HUDEP-2 (cell line): ENCODE measurements around the gene XPR1.

Experiments
- DNase-seq, 76 experiments: peaks; one replicate each; lab custom pipeline; 2025; ENCODE audit not compliant: unreplicated experiment in 76 of 76; lab: John Stamatoyannopoulos, UW

The XPR1 gene

GRCh38 chr1:180614730-180615129, 17.1 kb upstream of the XPR1 start:
- no peak for DNase-seq

GRCh38 chr1:180615493-180616290, 16.1 kb upstream of the XPR1 start:
- no peak for DNase-seq

- DNase-seq = no peak
Observed at GRCh38 chr1:180616439-180616838, 15.4 kb upstream of the XPR1 start.

- DNase-seq = no peak
Observed at GRCh38 chr1:180617774-180618395, 13.9 kb upstream of the XPR1 start.

- no peak for DNase-seq
Observed at GRCh38 chr1:180620581-180620980, 11.2 kb upstream of the XPR1 start.

GRCh38 chr1:180622658-180623508, 8.9 kb upstream of the XPR1 start:
- DNase-seq = no peak

GRCh38 chr1:180623579-180624347, 8.1 kb upstream of the XPR1 start:
- no peak for DNase-seq

- DNase-seq = no peak
Observed at GRCh38 chr1:180626711-180627110, 5.1 kb upstream of the XPR1 start.

GRCh38 chr1:180627411-180627810, 4.4 kb upstream of the XPR1 start:
- no peak for DNase-seq

GRCh38 chr1:180628646-180629045, 3.2 kb upstream of the XPR1 start:
- DNase-seq = no peak

GRCh38 chr1:180630408-180631193, 1.2 kb upstream of the XPR1 start:
- DNase-seq = no peak

GRCh38 chr1:180631194-180631765, 542 bp upstream of the XPR1 start:
- no peak for DNase-seq

GRCh38 chr1:180632326-180633056, 669 bp downstream of the XPR1 start:
- DNase-seq = peak in 45 of 76 experiments; percentile 12 to 80 (median 45)

GRCh38 chr1:180633057-180634056, 1.5 kb downstream of the XPR1 start:
- peak in 2 of 76 experiments; percentile 1 to 8 for DNase-seq

GRCh38 chr1:180636138-180636537, 4.3 kb downstream of the XPR1 start:
- peak in 2 of 76 experiments; percentile 3 to 18 for DNase-seq

- DNase-seq = no peak
Observed at GRCh38 chr1:180639871-180640270, 8.0 kb downstream of the XPR1 start.

- DNase-seq = no peak
Observed at GRCh38 chr1:180640531-180640949, 8.7 kb downstream of the XPR1 start.

- no peak for DNase-seq
Observed at GRCh38 chr1:180641662-180642061, 9.8 kb downstream of the XPR1 start.
